Keratinocyte (primary cell): Measurements from ENCODE around the gene AUH. TPM values are rescaled to one million over a fixed set of nuclear protein-coding genes. Genes with fewer than 3 reads are reported as not detected.
A peak's percentile ranks its signal among the peaks of the same experiment; 100 is the strongest.

Experiments
- DNase-seq: peaks from one replicate; pipeline ENCODE4 v3.0.0-alpha.2; 2011; ENCODE audit warnings: low read depth, missing footprints, low spot score
- FAIRE-seq: peaks from 2 replicates; lab custom pipeline; 2011; peaks lifted over from hg19 to GRCh38; lab: Jason Lieb, UNC
- H2AFZ ChIP-seq: 2 replicates; pipeline ENCODE4 v1.6.0; 2012; ENCODE audit warnings: low read length, control low read depth, inconsistent platforms; ENCODE audit not compliant: control insufficient read depth
- H3K27ac ChIP-seq: 2 replicates; pipeline ENCODE4 v1.5.1; 2011; ENCODE audit warnings: low read length; ENCODE audit not compliant: control insufficient read depth, insufficient read depth
- H3K27me3 ChIP-seq: 3 replicates; pipeline ENCODE4 v1.6.0; 2011; ENCODE audit warnings: low read length; ENCODE audit not compliant: control insufficient read depth, insufficient read depth; ENCODE audit errors: extremely low read depth
- H3K36me3 ChIP-seq, 2 experiments: 2 replicates in 1 of 2; 3 replicates in 1 of 2; pipeline ENCODE4 v1.5.1; 2011; ENCODE audit warnings: low read length in 2 of 2, mild to moderate bottlenecking in 1 of 2; ENCODE audit not compliant: control insufficient read depth in 2 of 2, insufficient read depth in 2 of 2; ENCODE audit errors: extremely low read depth in 1 of 2
- H3K4me1 ChIP-seq: 3 replicates; pipeline ENCODE4 v1.5.1; 2011; ENCODE audit warnings: low read length; ENCODE audit not compliant: control insufficient read depth, insufficient read depth; ENCODE audit errors: extremely low read depth
- H3K4me2 ChIP-seq: 3 replicates; pipeline ENCODE4 v1.6.0; 2011; ENCODE audit warnings: low read depth, low read length; ENCODE audit not compliant: control insufficient read depth, insufficient read depth; ENCODE audit errors: extremely low read depth
- H3K4me3 ChIP-seq, 3 experiments: fragments of 200-600 bp in 1 of 3; sonication (generic) in 1 of 3; 2 replicates in 2 of 3; 3 replicates in 1 of 3; pipeline ENCODE4 v1.5.1; 2011 to 2016; ENCODE audit warnings: low read length in 3 of 3, mild to moderate bottlenecking in 3 of 3, control low read depth in 2 of 3, inconsistent platforms in 1 of 3, low read depth in 1 of 3, mixed read lengths in 1 of 3, mixed run types in 1 of 3, moderate library complexity in 1 of 3; ENCODE audit not compliant: control insufficient read depth in 2 of 3, insufficient read depth in 2 of 3; ENCODE audit errors: extremely low read depth in 1 of 3
- H3K79me2 ChIP-seq: 2 replicates; pipeline ENCODE4 v1.6.0; 2012; ENCODE audit warnings: low read length; ENCODE audit not compliant: control insufficient read depth, insufficient read depth
- H3K9ac ChIP-seq: 3 replicates; pipeline ENCODE4 v1.6.0; 2011; ENCODE audit warnings: low read length; ENCODE audit not compliant: control insufficient read depth, insufficient read depth; ENCODE audit errors: extremely low read depth
- H3K9me1 ChIP-seq: 3 replicates; pipeline ENCODE4 v1.6.0; 2011; ENCODE audit warnings: low read length; ENCODE audit not compliant: control insufficient read depth, insufficient read depth; ENCODE audit errors: extremely low read depth
- H3K9me3 ChIP-seq: 2 replicates; pipeline ENCODE4 v1.5.1; 2012; ENCODE audit warnings: low read depth, low read length; ENCODE audit not compliant: control insufficient read depth
- H4K20me1 ChIP-seq: 3 replicates; pipeline ENCODE4 v1.6.0; 2011; ENCODE audit warnings: low read length; ENCODE audit not compliant: control insufficient read depth, insufficient read depth; ENCODE audit errors: extremely low read depth
- EZH2 ChIP-seq: IDR thresholded peaks from one replicate; pipeline ENCODE4 v1.6.1; 2012; ENCODE audit warnings: inconsistent platforms, mild to moderate bottlenecking, low read length, moderate library complexity
- dilution Hi-C: fragments of 300-500 bp; cut with MboI; formaldehyde crosslinking; loops from one replicate; pipeline ENCODE4 v1.7.0; 2020; ENCODE audit warnings: low sequenced_read_pairs; ENCODE audit not compliant: extremely low pct_ligation_motif_present
- polyA minus RNA-seq, 3 experiments: library from RNA; depleted of rRNA, polyadenylated mRNA; stranded (reverse); fragments of >200 nt; gene quantifications; 1 replicate in 1 of 3; 2 replicates in 1 of 3; 3 replicates in 1 of 3; pipeline ENCODE4 v1.2.3, GENCODE V29; 2011
- polyA plus RNA-seq, 5 experiments: library from polyadenylated mRNA; depleted of rRNA in 3 of 5; stranded (reverse) in 3 of 5; stranded (forward) in 1 of 5; unstranded in 1 of 5; fragments of >200 nt; gene quantifications; 1 replicate in 1 of 5; 2 replicates in 3 of 5; 3 replicates in 1 of 5; pipeline versions ENCODE4 v1.2.1 to v1.2.3, GENCODE V29; 2011 to 2012; ENCODE audit warnings: missing spikeins in 2 of 5, low read depth in 1 of 5, low replicate concordance in 1 of 5
- TF ChIP-seq, protein P1 (sequence below), 3 experiments: IDR thresholded peaks in 1 of 3; conservative IDR thresholded peaks in 1 of 3; optimal IDR thresholded peaks in 1 of 3; 2 replicates in 2 of 3; 3 replicates in 1 of 3; pipeline versions ENCODE3 to v1.5.1; 2011; ENCODE audit warnings: low read length in 3 of 3, mild to moderate bottlenecking in 3 of 3, moderate library complexity in 2 of 3, control low read depth in 1 of 3, inconsistent platforms in 1 of 3; ENCODE audit not compliant: insufficient read depth in 2 of 3; ENCODE audit errors: extremely low read depth in 1 of 3

Gene AUH, protein sequence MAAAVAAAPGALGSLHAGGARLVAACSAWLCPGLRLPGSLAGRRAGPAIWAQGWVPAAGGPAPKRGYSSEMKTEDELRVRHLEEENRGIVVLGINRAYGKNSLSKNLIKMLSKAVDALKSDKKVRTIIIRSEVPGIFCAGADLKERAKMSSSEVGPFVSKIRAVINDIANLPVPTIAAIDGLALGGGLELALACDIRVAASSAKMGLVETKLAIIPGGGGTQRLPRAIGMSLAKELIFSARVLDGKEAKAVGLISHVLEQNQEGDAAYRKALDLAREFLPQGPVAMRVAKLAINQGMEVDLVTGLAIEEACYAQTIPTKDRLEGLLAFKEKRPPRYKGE
- 3.5 to 5.5 TPM (median 3.9 TPM) in 3 replicates for polyA plus RNA-seq
- polyA plus RNA-seq (2011; ENCODE audit: low read depth) = 9.2 TPM
- polyA plus RNA-seq (2011; cell fraction: cytosol; rRNA removed) = 3.4 and 5.2 TPM in 2 replicates
- 4.6 and 6.7 TPM in 2 replicates for polyA plus RNA-seq (2011; cell fraction: nucleus; rRNA removed)
- 4.5 and 7.6 TPM in 2 replicates for polyA plus RNA-seq (2012; ENCODE audit: low replicate concordance)
- 0.46 to 2.2 TPM (median 1.2 TPM) in 3 replicates for polyA minus RNA-seq
- 5.0 TPM for polyA minus RNA-seq (2011; cell fraction: cytosol; rRNA and poly(A)+ RNA removed)
- 5.0 and 7.1 TPM in 2 replicates for polyA minus RNA-seq (2011; cell fraction: nucleus; rRNA and poly(A)+ RNA removed)

DNA sequence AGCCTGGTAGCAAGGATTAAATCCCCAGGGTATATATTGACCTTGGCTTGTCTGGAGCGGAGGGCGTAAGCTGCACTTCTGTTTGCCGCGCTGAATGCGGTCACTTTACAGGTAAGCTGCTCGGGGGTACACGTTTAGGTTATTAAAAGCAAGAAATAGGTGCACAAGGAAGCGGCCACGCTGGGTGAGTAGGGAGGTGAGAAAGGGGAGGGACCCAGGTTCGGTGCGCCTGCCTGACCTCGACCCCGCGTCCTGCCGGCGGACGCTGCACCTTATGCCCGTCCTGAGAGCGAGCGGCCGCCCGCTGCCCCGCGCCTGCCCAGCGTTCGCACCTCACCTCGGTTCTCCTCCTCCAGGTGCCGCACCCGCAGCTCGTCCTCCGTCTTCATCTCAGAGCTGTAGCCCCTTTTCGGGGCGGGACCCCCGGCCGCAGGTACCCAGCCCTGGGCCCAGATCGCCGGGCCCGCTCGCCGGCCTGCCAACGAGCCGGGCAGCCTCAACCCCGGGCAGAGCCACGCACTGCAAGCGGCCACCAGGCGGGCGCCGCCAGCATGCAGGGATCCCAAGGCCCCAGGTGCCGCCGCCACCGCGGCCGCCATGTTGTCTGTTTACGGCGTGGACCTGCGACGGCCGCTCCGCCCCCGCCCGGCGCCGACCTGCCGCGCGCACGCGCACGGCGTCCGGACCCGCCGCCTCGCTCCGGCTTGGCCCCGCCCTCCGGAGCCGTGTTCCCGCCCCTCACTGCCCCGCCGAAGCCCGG, at the start of gene AUH:
AUH (minus strand) TSS at position 628 of the 760 bp plus-strand sequence; CDS start at position 599, 29 bp downstream.
- TF ChIP-seq EZH2 = no peak
- TF ChIP-seq, protein P1, sequence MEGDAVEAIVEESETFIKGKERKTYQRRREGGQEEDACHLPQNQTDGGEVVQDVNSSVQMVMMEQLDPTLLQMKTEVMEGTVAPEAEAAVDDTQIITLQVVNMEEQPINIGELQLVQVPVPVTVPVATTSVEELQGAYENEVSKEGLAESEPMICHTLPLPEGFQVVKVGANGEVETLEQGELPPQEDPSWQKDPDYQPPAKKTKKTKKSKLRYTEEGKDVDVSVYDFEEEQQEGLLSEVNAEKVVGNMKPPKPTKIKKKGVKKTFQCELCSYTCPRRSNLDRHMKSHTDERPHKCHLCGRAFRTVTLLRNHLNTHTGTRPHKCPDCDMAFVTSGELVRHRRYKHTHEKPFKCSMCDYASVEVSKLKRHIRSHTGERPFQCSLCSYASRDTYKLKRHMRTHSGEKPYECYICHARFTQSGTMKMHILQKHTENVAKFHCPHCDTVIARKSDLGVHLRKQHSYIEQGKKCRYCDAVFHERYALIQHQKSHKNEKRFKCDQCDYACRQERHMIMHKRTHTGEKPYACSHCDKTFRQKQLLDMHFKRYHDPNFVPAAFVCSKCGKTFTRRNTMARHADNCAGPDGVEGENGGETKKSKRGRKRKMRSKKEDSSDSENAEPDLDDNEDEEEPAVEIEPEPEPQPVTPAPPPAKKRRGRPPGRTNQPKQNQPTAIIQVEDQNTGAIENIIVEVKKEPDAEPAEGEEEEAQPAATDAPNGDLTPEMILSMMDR (optimal IDR thresholded peaks at IDR 0.05 in 1 of 3, IDR thresholded peaks at IDR 0.05 in 1 of 3, conservative IDR thresholded peaks at IDR 0.05 in 1 of 3; ENCODE audit: extremely low read depth in 1 of 3, insufficient read depth in 2 of 3, low read length in 3 of 3) = peak in 1 of 3 experiments; percentile 18
- DNase-seq (peak; percentile 11), FAIRE-seq (no peak)
- Histone ChIP-seq H3K27ac (peak within 1 kb of the TSS; percentile 77), H3K4me2 (peak within 1 kb of the TSS; percentile 98), H4K20me1 (no peaks in the 10 kb centered on the region), H3K4me1 (peaks cover 18% of the 10 kb centered on the region), H3K36me3 (peaks cover 0 to 6% of the 10 kb centered on the region in 2 experiments), H3K27me3 (no peaks in the 10 kb centered on the region), H3K79me2 (peaks cover 16% of the 10 kb centered on the region), H3K9me3 (no peaks in the 10 kb centered on the region), H3K4me3 (peak within 1 kb of the TSS; percentile 74 to 88 (median 87)), H2AFZ (peak within 1 kb of the TSS; percentile 97), H3K9ac (peak within 1 kb of the TSS; percentile 87), H3K9me1 (no peaks in the 10 kb centered on the region)
- dilution Hi-C loops = no loop called here

DNA sequence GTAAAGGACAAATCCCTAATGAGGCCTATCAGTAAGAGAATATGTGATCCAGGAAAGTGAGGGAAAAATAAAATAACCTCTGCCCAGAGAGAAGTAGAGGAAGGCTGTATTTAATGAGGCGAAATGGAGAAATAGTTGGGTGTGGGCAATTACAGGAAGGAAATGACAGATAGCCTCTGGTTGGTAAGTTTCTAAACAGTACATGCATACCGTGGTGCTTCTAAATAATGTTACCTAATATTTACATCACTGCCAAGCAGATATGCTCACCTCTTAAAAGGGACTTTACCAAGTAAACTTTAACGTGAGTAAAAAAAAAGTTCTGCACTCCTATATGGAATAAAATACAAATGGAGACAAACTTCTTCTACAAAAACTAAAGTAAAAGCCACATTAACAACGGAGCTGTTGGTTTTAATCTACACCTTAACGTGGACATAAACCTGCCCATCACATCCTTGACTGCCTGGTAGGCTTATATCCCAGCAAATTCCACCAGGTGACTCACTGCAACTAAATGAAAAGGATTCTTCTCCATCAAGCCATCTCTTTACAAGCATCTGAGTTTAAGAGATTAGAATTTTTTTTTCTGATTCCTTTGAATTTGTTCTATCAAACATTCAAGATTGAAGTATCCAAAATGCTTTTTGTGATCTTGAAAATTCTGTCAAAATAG, 49.5 kb upstream of the AUH start:
- H3K9me3 ChIP-seq = no peaks in the 10 kb centered on the region
- H3K9me1 ChIP-seq = no peaks in the 10 kb centered on the region
- DNase-seq (no peak), FAIRE-seq (peak; percentile 84)
- peaks cover 3 to 12% of the 10 kb centered on the region in 2 experiments for H3K36me3 ChIP-seq
- no peak overlapping the region for H3K9ac ChIP-seq
- no peaks in the 10 kb centered on the region for H3K27me3 ChIP-seq
- no peak overlapping the region for H3K27ac ChIP-seq
- H3K4me2 ChIP-seq = no peak overlapping the region
- H4K20me1 ChIP-seq = peaks cover 5% of the 10 kb centered on the region
- dilution Hi-C loops = no loop called here
- no peak overlapping the region for H2AFZ ChIP-seq
- no peak overlapping the region for H3K4me3 ChIP-seq
- peaks cover 4% of the 10 kb centered on the region for H3K4me1 ChIP-seq
- TF ChIP-seq EZH2 = no peak
- TF ChIP-seq, protein P1 (optimal IDR thresholded peaks at IDR 0.05 in 1 of 3, IDR thresholded peaks at IDR 0.05 in 1 of 3, conservative IDR thresholded peaks at IDR 0.05 in 1 of 3; ENCODE audit: extremely low read depth in 1 of 3, insufficient read depth in 2 of 3, low read length in 3 of 3) = peak in 1 of 3 experiments; percentile 2
- peaks cover 9% of the 10 kb centered on the region for H3K79me2 ChIP-seq
